OCI-LY7 (cell line): ENCODE results near the gene NPFF. TPM values are rescaled to one million over a fixed set of nuclear protein-coding genes. Genes with fewer than 3 reads are reported as not detected.
A peak's percentile ranks its signal among the peaks of the same experiment; 100 is the strongest.

Experiments used
- BruUV-seq: library from RNA; stranded (reverse); fragments of 400-500 nt; replicated peaks from 2 replicates; lab custom pipeline; 2021; lab: Mats Ljungman, UMichigan
- CTCF ChIA-PET: fragments of 300-600 bp; sonication (Branson Sonifier 250); formaldehyde crosslinking; loops from one replicate; lab custom pipeline; 2022; ENCODE audit warnings: antibody characterized with exemption; ENCODE audit not compliant: unreplicated experiment; lab: Charles Lee
- POLR2A ChIA-PET: fragments of 300-600 bp; sonication (Branson Sonifier 250); formaldehyde crosslinking; loops from one replicate; lab custom pipeline; 2022; ENCODE audit warnings: antibody characterized with exemption; lab: Charles Lee
- DNase-seq: peaks from one replicate; pipeline ENCODE4 v3.0.0-alpha.2; 2015; ENCODE audit warnings: low spot score
- H2AFZ ChIP-seq: fragments of 200-600 bp; sonication (generic), shearing (Covaris generic); 2 replicates; pipeline ENCODE4 v1.6.1; 2014; ENCODE audit warnings: mild to moderate bottlenecking, antibody characterized with exemption, low read length, moderate library complexity
- H3K27ac ChIP-seq: fragments of 200-600 bp; sonication (generic); 2 replicates; pipeline ENCODE4 v1.5.1; 2014; ENCODE audit warnings: mixed run types, low read depth, mild to moderate bottlenecking, moderate library complexity, low read length, inconsistent platforms; ENCODE audit not compliant: poor library complexity, severe bottlenecking
- H3K36me3 ChIP-seq: fragments of 200-600 bp; sonication (generic); 2 replicates; pipeline ENCODE4 v1.6.1; 2014; ENCODE audit warnings: mild to moderate bottlenecking, antibody characterized with exemption, low read length, moderate library complexity, mixed read lengths; ENCODE audit not compliant: insufficient read depth
- H3K4me1 ChIP-seq: fragments of 200-600 bp; sonication (generic); 2 replicates; pipeline ENCODE4 v1.5.1; 2014; ENCODE audit warnings: mild to moderate bottlenecking, low read length; ENCODE audit not compliant: insufficient read depth, poor library complexity, severe bottlenecking
- H3K4me2 ChIP-seq: fragments of 200-600 bp; sonication (generic); 2 replicates; pipeline ENCODE4 v1.6.1; 2014; ENCODE audit warnings: mild to moderate bottlenecking, low read length
- H3K4me3 ChIP-seq: fragments of 200-600 bp; sonication (generic); 2 replicates; pipeline ENCODE4 v1.5.1; 2014; ENCODE audit warnings: mild to moderate bottlenecking, low read depth, low read length; ENCODE audit not compliant: poor library complexity, severe bottlenecking
- H3K79me2 ChIP-seq: fragments of 200-600 bp; sonication (generic); 2 replicates; pipeline ENCODE4 v1.6.1; 2016; ENCODE audit warnings: low read depth, mild to moderate bottlenecking, low read length, moderate library complexity, mixed read lengths; ENCODE audit not compliant: insufficient read depth
- H3K9me2 ChIP-seq: fragments of 200-600 bp; sonication (generic); 2 replicates; pipeline ENCODE4 v1.6.1; 2016; ENCODE audit warnings: mild to moderate bottlenecking, low read length, mixed read lengths; ENCODE audit not compliant: insufficient read depth
- H3K9me3 ChIP-seq: fragments of 200-600 bp; sonication (generic); 2 replicates; pipeline ENCODE4 v1.6.1; 2014; ENCODE audit warnings: mild to moderate bottlenecking, mixed run types, low read length, mixed read lengths
- H4K20me1 ChIP-seq: fragments of 200-600 bp; sonication (generic); 2 replicates; pipeline ENCODE4 v1.6.1; 2014; ENCODE audit warnings: mild to moderate bottlenecking, antibody characterized with exemption, low read length, moderate library complexity, mixed read lengths; ENCODE audit not compliant: insufficient read depth
- EZH2phosphoT487 ChIP-seq: fragments of 200-600 bp; sonication (generic); IDR thresholded peaks from 2 replicates; pipeline ENCODE4 v1.6.1; 2018; ENCODE audit warnings: low read depth, borderline replicate concordance, mild to moderate bottlenecking, mixed run types, antibody characterized with exemption, low read length, moderate library complexity, mixed read lengths
- intact Hi-C: fragments of 100-400 bp; cut with micrococcal nuclease; formaldehyde crosslinking; loops from one replicate; pipeline ENCODE4 v1.10.0; 2022; ENCODE audit not compliant: unreplicated experiment
- total RNA-seq, 2 experiments: library from RNA; depleted of rRNA in 1 of 2; stranded (reverse); fragments of >200 nt in 1 of 2; shearing (Covaris generic) in 1 of 2; gene quantifications; 2 replicates each; pipeline ENCODE4 v1.2.3, GENCODE V29; 2014 to 2022
- TF ChIP-seq, protein P1 (sequence below): fragments of 200-600 bp; sonication (generic); conservative IDR thresholded peaks from 2 replicates; pipeline ENCODE4 v1.5.1; 2014; ENCODE audit warnings: mild to moderate bottlenecking, antibody characterized with exemption, low read length, moderate library complexity, mixed read lengths

NPFF gene
- total RNA-seq, 2 experiments from 2014 or later, result not detected

DNA sequence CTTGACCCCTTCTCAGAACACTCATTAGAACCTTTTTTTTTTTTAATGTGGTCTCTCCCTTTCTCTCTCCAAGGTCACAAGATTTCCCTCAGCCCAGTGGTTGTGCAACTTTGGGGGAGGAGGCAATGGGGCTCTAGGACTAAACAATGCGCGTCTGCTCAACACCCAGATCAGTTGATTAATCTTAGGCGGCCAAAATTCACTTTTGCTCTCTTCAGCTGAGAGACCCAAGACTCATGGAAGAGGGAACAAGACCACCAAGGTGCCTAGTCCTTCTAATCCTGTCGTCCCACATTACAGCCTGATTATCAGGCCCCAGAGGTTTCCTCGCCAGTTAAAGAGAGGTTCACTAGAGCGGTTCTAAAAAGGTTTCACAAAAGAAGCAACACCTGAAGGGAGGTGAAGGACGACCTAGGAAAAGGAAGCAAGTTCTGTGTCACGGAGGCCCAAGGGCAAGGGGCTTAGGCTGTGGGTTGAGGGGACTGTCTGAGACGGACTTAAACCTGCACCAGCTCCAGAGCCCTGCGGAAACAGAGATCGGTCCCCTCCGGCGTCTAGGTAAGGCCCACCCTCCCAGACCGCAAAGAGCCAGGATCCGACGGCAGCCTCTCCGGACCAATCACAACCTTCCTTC is 7.0 kb downstream of the NPFF start:
- H2AFZ ChIP-seq, result peak overlapping the region; percentile 58; the same call in 1 of the 2 replicates
- BruUV-seq, result TSS peak; percentile 75

DNA sequence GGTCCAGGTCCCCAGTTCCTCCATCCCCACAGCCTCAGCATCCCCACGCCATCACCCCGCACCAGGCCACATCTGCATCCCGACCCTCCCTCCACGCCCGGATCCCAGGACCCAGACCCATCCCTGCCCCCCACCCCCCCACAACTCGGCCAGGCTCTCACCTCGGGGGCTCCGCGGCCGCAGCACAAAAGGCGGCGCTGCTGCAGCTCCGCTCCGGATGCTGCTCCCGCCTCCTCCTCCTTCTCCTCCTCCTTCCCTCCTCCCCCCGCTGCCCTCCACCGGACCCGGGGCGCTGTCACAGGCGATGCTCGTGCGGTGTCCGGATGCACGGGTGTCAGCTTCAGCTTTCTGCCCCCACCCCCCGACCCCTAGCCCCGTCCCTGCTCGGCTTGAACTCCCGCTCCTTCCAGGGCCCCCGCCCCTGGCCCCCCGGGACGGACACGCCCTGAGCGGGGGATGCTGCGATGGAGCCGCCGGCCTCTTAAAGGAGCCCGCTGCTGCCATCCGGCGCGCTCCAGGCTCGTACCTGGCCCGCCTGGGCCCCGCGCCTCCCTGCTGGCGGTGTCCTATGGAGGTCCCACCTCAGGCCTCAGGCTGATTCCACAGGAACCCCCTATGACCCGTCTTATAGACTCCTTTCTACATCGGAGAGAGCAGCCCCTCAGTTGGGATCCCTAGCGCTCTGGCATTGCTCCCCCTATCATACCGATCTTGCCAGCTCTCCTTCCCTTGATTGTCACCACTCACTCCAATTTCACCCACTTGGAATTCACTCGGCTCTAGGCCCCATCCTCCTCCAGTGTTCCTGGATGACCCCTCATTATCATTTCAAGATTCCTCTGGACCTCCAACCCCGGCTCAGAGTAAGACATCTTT is 7.8 kb downstream of the NPFF start, which contains the start of gene MAP3K12:
TSS of gene MAP3K12 (minus strand) at position 193 of the 876 bp plus-strand sequence. CDS start 12,067 bp downstream, outside the sequence.
- POLR2A ChIA-PET, result interaction anchor here (0.6 to 3.2 kb wide), 7 partner anchors 10 to 178 kb away, joined by 3 to 14 read pairs (median 5); partner anchors contain the start of gene ATP5MC2
- peak within 1 kb of the TSS; percentile 58; the same call in 1 of the 2 replicates for H2AFZ ChIP-seq

More for the DNA sequence above, 7.0 kb downstream of the NPFF start:
- POLR2A ChIA-PET, result interaction anchor here (0.6 to 3.2 kb wide), 24 partner anchors 9 to 398 kb away, joined by 3 to 14 read pairs (median 4); partner anchors contain the start of genes AAAS, ATP5MC2 and PFDN5
- Histone ChIP-seq H3K36me3 (peaks cover 15% of the 10 kb centered on the region; the same call in 1 of the 2 replicates), H3K4me2 (peak overlapping the region; percentile 93), H3K4me1 (peaks cover 45% of the 10 kb centered on the region), H4K20me1 (no peaks in the 10 kb centered on the region), H3K79me2 (peaks cover 23% of the 10 kb centered on the region), H3K4me3 (peak overlapping the region; percentile 77), H3K9me2 (no peaks in the 10 kb centered on the region), H3K27ac (peak overlapping the region; percentile 77), H3K9me3 (no peaks in the 10 kb centered on the region)
- no peak for DNase-seq
- no peak for TF ChIP-seq EZH2phosphoT487
- TF ChIP-seq, protein P1, sequence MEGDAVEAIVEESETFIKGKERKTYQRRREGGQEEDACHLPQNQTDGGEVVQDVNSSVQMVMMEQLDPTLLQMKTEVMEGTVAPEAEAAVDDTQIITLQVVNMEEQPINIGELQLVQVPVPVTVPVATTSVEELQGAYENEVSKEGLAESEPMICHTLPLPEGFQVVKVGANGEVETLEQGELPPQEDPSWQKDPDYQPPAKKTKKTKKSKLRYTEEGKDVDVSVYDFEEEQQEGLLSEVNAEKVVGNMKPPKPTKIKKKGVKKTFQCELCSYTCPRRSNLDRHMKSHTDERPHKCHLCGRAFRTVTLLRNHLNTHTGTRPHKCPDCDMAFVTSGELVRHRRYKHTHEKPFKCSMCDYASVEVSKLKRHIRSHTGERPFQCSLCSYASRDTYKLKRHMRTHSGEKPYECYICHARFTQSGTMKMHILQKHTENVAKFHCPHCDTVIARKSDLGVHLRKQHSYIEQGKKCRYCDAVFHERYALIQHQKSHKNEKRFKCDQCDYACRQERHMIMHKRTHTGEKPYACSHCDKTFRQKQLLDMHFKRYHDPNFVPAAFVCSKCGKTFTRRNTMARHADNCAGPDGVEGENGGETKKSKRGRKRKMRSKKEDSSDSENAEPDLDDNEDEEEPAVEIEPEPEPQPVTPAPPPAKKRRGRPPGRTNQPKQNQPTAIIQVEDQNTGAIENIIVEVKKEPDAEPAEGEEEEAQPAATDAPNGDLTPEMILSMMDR, result no peak
- CTCF ChIA-PET, result interaction anchor here (0.6 to 1.9 kb wide), 7 partner anchors 8 to 312 kb away, joined by 3 to 8 read pairs (median 5); partner anchors contain the start of gene AAAS
- intact Hi-C loops, result loop anchor here (2.0 to 10.0 kb wide), 3 partner anchors 121 to 295 kb away; partner anchors contain the start of gene ITGB7

More for the DNA sequence above, 7.8 kb downstream of the NPFF start, which contains the start of gene MAP3K12:
- intact Hi-C loops, result loop anchor here (1.0 to 10.0 kb wide), 4 partner anchors 47 to 295 kb away; partner anchors contain the start of genes ITGB7 and PCBP2
- Histone ChIP-seq H3K9me2 (no peaks in the 10 kb centered on the region), H3K4me1 (peaks cover 47% of the 10 kb centered on the region), H3K4me2 (peak within 1 kb of the TSS; percentile 93), H3K9me3 (no peaks in the 10 kb centered on the region), H3K79me2 (peaks cover 23% of the 10 kb centered on the region), H3K4me3 (peak within 1 kb of the TSS; percentile 77), H3K36me3 (peaks cover 10% of the 10 kb centered on the region; the same call in 1 of the 2 replicates), H4K20me1 (no peaks in the 10 kb centered on the region), H3K27ac (peak within 1 kb of the TSS; percentile 77)
- no TSS peak for BruUV-seq
- CTCF ChIA-PET, result interaction anchor here (1.9 kb wide), 1 partner anchor 178 kb away, joined by 8 read pairs; the partner anchor contains the start of gene AAAS
- peak; percentile 76 for DNase-seq
- no peak for TF ChIP-seq EZH2phosphoT487
- TF ChIP-seq, protein P1, result peak; percentile 27; the same call in 1 of the 2 replicates
